HCT116 (cell line): ENCODE results near the gene LAYN.

ENCODE experiments used
- CEBPB ChIP-seq: IDR thresholded peaks from 2 replicates; pipeline ENCODE4 v1.6.1; 2012; ENCODE audit warnings: low read depth
- EZH2 ChIP-seq: fragments of 200-600 bp; sonication (generic); IDR thresholded peaks from 2 replicates; pipeline ENCODE4 v1.6.1; 2017; ENCODE audit warnings: antibody characterized with exemption, mixed run types
- EZH2phosphoT487 ChIP-seq: fragments of 200-600 bp; IDR thresholded peaks from 2 replicates; pipeline ENCODE4 v1.6.1; 2018; ENCODE audit warnings: antibody characterized with exemption, borderline replicate concordance
- JUND ChIP-seq: IDR thresholded peaks from 2 replicates; pipeline ENCODE4 v1.6.1; 2012
- POLR2A ChIP-seq: IDR thresholded peaks from 2 replicates; pipeline ENCODE4 v1.7.0; 2011; ENCODE audit warnings: borderline replicate concordance; ENCODE audit not compliant: insufficient read depth, insufficient read length; ENCODE audit errors: extremely low read depth
- TCF7L2 ChIP-seq: IDR thresholded peaks from 2 replicates; pipeline ENCODE4 v1.7.0; 2011; ENCODE audit warnings: borderline replicate concordance, inconsistent platforms; ENCODE audit not compliant: insufficient read depth, insufficient read length; ENCODE audit errors: extremely low read depth
- ZFX ChIP-seq: fragments of 450-650 bp; IDR thresholded peaks from 2 replicates; pipeline ENCODE4 v1.6.1; 2017
- TF ChIP-seq, protein P1 (sequence below), 3 experiments: fragments of 200-600 bp in 1 of 3; sonication (generic) in 1 of 3; IDR thresholded peaks in 2 of 3; conservative IDR thresholded peaks in 1 of 3; 2 replicates each; pipeline ENCODE4 v1.5.1; 2012 to 2017; ENCODE audit warnings: low read depth in 2 of 3, low read length in 2 of 3, antibody characterized with exemption in 1 of 3, borderline replicate concordance in 1 of 3, control low read depth in 1 of 3, mild to moderate bottlenecking in 1 of 3, mixed read lengths in 1 of 3, mixed run types in 1 of 3, moderate library complexity in 1 of 3; ENCODE audit not compliant: insufficient read depth in 1 of 3
- TF ChIP-seq, protein P2 (sequence below): IDR thresholded peaks from 2 replicates; pipeline ENCODE4 v1.6.1; 2012
- TF ChIP-seq, protein P3 (sequence below): IDR thresholded peaks from 2 replicates; pipeline ENCODE4 v1.6.1; 2012

DNA sequence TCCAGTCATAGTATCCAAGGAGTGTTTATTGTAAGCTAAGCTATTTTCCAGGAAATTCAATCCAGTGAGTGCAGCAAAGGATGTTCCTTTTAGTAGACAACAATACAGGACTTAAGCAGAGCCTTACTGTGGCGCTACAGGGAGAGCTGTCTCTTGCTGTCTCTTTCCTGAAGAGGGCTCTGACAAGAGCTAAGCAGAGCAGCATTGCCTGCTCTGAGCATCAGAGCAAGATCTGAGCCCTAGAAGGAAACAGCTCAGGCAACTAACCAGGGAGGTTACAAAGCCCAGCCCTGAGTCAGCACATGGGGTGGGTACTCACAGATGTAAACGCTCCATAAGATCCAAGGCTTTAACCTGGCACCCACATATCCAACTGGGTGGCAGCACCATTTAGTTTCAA is 8.0 kb downstream of the LAYN start:
- TF ChIP-seq, protein P1, sequence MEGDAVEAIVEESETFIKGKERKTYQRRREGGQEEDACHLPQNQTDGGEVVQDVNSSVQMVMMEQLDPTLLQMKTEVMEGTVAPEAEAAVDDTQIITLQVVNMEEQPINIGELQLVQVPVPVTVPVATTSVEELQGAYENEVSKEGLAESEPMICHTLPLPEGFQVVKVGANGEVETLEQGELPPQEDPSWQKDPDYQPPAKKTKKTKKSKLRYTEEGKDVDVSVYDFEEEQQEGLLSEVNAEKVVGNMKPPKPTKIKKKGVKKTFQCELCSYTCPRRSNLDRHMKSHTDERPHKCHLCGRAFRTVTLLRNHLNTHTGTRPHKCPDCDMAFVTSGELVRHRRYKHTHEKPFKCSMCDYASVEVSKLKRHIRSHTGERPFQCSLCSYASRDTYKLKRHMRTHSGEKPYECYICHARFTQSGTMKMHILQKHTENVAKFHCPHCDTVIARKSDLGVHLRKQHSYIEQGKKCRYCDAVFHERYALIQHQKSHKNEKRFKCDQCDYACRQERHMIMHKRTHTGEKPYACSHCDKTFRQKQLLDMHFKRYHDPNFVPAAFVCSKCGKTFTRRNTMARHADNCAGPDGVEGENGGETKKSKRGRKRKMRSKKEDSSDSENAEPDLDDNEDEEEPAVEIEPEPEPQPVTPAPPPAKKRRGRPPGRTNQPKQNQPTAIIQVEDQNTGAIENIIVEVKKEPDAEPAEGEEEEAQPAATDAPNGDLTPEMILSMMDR (IDR thresholded peaks at IDR 0.05 in 2 of 3, conservative IDR thresholded peaks at IDR 0.05 in 1 of 3; ENCODE audit: borderline replicate concordance in 1 of 3, insufficient read depth in 1 of 3, low read depth in 2 of 3, low read length in 2 of 3), result no peak
- TF ChIP-seq ZFX, result no peak
- no peak for TF ChIP-seq POLR2A
- TF ChIP-seq, protein P2, sequence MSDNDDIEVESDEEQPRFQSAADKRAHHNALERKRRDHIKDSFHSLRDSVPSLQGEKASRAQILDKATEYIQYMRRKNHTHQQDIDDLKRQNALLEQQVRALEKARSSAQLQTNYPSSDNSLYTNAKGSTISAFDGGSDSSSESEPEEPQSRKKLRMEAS, result no peak
- TF ChIP-seq EZH2, result no peak
- no peak for TF ChIP-seq TCF7L2
- no peak for TF ChIP-seq JUND
- no peak for TF ChIP-seq EZH2phosphoT487
- TF ChIP-seq, protein P3, sequence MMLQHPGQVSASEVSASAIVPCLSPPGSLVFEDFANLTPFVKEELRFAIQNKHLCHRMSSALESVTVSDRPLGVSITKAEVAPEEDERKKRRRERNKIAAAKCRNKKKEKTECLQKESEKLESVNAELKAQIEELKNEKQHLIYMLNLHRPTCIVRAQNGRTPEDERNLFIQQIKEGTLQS, result no peak
- no peak for TF ChIP-seq CEBPB
